DMS 273 (cell line): ENCODE data around the gene DUSP23.

Experiments used
- DNase-seq: peaks from one replicate; lab custom pipeline; 2025; ENCODE audit not compliant: unreplicated experiment; lab: John Stamatoyannopoulos, UW

DUSP23 gene

DNA sequence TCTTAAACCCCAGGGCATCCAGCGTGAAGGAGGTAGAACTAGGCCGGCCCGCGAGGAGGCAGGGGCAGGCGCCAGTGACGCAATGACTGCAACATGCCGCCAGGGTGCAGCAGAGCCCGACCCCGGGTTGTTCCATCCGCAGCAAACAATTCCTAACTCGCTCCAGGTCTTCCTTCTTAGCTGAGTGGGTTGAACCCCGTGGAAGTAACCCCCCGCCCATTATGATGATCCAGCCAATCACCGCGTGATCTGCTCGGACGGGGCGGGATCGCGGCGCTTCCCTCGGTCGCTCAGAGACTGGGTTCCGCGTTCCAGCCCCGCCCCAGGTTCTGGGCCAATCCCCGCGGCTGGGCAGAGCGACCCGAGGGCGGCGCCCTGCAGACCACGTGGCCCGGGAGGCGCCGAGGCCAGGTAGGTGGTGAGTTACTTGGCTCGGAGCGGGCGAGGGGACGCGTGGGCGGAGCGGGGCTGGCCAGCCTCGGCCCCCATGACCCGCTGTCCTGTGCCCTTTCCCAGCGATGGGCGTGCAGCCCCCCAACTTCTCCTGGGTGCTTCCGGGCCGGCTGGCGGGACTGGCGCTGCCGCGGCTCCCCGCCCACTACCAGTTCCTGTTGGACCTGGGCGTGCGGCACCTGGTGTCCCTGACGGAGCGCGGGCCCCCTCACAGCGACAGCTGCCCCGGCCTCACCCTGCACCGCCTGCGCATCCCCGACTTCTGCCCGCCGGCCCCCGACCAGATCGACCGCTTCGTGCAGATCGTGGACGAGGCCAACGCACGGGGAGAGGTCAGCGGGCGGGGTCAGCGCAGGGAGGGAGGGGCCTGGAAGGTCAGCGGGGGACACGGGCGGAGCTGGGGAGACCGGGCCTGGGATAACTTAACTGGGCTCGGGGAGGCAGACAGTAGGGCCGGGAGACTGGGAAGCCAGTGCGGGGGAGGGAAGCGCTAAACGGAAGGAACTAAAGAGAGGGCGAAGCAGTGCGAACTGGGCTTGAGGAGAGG, at the start of gene DUSP23:
Gene DUSP23 (plus strand): TSS at position 380 of the 1,000 bp plus-strand sequence. CDS start 139 bp downstream, at position 519.
- DNase-seq, result peak; percentile 99

- DNase-seq, result no peak
Observed at GRCh38 chr1:159737238-159737916, 43.4 kb upstream of the DUSP23 start.

DNA sequence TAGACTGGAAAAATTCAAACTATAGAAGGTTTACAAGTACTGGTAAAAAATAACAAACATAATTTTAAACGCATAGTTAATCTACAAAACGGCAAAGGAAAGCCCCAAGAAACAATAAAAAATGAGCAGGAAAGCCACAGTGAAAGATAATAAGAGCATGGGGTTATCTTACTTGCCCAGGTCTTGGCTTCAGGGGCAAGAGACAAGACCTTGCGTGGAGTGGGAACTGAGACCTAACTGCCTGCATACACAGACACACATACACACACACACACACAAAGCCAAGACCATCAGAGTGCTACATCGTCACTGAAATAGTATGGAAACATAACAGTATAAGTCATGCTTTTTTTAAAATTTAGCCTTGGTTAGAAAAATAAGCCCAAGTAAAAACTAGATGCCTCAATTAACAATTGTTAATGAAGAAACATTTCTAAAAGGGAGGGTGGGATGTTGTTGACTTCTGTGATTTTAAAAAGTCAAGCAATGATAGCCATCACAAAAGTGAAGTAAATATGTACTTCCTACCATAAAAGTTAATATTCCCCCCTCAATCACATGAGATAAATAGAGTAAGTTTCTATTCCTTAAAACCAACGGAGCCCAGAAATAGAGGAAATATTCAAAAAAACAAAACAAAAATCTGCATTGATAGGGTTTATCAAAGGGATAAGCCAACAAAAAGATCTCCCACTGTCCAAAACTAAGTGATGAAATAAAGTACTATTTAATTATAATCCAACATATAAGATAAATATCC, 36.9 kb upstream of the DUSP23 start:
- no peak for DNase-seq

DNA sequence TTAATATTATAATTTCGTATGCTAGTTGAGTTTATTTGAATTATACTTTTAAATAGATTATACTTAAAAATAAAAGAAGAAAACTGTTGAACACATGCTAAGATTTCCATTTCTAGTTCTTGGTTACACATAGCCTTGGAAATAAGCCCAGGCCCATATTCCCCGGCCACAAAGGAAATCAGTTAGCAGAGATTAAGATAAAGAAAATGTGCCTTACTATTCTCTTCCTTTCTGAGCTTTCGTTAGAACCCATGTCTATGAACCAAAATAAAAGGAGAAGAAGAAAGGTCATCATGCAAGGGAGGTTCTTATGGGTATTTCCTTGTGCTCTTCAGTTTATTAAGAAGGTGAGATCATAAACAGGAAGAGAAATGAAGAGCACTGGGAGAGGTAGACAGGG, 34.1 kb upstream of the DUSP23 start:
- DNase-seq, result no peak

DNA sequence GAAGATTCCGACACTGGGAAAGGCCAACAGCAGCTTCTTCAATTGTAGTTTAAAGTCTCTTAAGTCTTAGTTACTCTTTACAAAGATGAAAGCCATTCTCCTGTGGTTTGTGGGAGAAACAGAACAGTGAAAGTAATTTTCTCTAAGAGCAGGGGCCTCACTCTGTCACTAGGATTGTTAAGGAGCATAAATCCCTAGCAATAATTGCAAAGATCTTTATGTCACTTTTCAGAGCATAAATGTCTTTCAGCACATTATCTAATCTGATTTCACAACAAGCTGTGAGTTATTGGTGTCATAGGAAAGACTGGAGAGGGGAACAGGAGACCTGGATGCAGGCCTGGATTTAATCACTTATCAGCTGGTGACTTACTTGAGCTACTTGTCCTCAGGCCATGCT, 32.4 kb upstream of the DUSP23 start:
- DNase-seq, result no peak

- no peak for DNase-seq
Observed at GRCh38 chr1:159749630-159750029, 31.1 kb upstream of the DUSP23 start.

DNA sequence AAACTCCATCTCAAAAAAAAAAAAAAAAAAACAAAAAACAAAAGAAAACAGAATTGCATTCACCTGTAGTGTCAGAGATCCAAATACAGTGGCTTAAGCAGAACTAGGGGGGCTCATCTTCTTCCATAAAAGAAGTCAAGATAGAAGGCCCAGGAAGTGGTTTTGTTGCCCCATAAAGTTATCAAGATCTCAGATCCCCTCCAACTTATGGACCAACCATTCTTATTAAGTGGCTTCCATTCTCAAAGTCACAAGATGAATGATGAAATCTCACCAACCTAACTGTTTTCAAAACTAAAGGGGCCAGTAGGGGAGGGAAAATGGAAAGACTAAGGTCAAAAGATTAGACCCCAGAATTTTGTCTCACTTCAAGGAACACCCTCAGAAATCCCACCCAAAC, 30.1 kb upstream of the DUSP23 start:
- DNase-seq, result no peak

- no peak for DNase-seq
Observed at GRCh38 chr1:159751031-159751430, 29.7 kb upstream of the DUSP23 start.

DNA sequence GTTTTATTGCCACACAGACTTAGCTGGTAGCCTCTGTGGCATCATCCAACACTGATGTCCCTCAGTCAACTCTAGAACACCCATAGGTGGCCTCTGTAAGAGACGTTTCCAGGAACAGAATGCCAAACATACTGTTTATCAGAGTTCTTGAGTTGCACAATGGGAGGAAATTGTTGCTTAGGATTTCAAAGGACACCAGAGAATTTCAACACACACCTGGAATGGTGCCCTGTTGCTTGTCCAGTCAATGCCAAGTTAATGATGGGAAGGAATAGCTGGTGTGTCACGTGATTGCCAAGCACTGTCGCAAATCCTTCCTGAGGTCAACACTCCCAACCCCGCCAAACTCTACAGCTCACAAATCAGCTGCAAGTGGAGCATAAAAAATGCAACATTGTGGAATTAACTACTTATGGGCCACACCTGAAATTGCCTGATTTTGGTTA, 28.6 kb upstream of the DUSP23 start:
- no peak for DNase-seq

GRCh38 chr1:159753386-159753785, 27.4 kb upstream of the DUSP23 start:
- DNase-seq, result no peak

GRCh38 chr1:159755451-159756007, 25.2 kb upstream of the DUSP23 start:
- no peak for DNase-seq

DNA sequence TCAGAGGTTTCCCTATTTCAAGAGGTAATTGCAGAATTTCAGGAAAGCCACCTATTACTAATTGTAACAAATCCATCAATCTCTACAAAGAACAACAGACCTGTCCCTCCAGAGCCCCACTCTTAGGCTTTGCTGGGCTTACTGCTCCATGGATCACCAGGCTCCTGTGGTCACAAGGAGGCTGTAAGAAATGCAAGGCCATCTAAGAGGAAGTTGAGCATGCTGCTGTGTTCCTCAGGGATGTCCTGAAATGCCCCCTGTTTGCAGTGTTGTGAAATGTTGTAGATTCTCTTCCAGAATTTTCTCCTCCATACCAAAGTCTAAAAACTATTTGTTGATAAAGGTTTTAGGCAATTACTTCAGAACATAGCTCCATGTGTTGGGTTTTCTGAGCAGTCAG, 24.4 kb upstream of the DUSP23 start:
- no peak for DNase-seq

- DNase-seq, result no peak
Observed at GRCh38 chr1:159763686-159764085, 17.1 kb upstream of the DUSP23 start.

DNA sequence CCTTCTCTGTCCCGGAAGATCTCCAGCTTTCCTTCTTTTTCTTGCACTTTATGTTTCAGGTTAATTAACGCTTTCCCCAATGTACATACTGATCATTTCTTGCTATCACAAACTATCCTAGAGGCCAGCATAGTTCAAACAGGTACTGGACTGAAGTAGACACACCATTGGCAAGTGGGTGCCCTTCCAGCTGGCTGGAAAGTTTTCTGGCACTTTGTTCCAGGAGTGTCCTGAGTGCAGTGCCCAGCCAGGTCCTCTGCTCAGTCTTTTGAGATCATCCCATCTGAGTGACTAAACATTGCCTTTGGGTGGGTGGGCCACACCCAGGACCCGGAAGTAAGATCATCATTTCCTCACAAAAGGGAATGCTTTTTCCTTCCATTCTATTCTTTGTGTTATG, 15.0 kb upstream of the DUSP23 start:
- DNase-seq, result no peak

GRCh38 chr1:159771127-159771895, 9.5 kb upstream of the DUSP23 start:
- no peak for DNase-seq

DNA sequence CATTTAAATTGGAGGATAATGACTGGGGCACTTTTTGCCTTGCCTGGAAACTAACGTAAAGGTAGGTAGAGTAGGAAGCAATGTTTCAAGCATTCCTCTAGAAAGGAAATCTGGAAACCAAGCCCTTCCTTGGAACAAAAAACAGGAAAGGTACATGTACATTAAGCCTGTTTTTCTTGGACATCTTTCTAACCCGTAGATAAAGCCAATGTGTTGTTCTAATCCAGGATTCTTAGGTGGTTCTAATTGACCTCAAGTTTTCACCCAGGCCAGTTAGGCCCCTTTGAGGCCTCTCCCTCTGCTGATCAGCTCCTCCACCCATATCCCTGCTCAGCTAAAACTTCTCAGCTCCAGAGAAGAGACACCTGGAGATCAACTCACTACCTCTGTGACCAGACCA, 6.3 kb upstream of the DUSP23 start:
- no peak for DNase-seq

DNA sequence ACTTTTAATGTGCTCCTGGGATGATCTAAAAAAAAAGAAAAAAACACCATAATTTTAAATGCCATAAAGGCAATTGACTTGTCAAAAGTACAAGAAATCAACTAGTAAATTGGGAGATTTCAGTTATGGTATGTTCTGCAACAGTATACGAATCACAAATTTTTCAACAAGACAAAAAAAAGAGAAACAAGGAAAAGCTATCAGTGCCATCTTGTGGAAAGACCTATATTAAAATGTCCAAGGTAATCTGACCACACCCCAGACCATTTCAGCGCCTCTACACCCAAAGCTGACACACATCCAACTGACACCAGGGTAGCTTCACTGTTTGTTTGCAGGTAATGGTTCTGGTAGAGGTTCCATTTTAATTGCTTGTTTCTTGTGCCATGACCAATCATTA, 5.0 kb upstream of the DUSP23 start:
- DNase-seq, result no peak

DNA sequence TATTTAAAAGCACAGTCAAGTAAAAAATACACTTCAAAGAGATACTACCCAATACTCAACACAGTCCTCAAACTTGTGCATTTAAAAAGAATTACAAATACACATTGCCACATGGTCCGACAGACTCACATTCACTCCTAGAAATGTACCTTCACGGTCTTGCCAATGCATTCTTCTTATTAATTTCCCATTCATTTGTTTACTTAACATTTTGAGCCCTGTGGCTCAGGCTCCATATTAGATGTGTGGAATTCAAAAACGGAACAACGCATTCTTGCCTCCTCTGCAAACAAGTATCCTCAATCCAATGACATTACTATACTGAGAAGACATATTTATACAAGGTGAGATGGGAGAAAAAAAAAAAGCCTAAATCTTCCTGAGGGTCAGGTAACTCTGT, 2.5 kb upstream of the DUSP23 start:
- DNase-seq, result no peak

GRCh38 chr1:159779403-159779851, 1.3 kb upstream of the DUSP23 start:
- no peak for DNase-seq

GRCh38 chr1:159781992-159782391, 1.2 kb downstream of the DUSP23 start:
- no peak for DNase-seq
